GM12875 (cell line): ENCODE results near the gene BCAP31.
A peak's percentile ranks its signal among the peaks of the same experiment; 100 is the strongest.
"Not testable (repeated sequence)": the region's sequence is repeated elsewhere in the genome, so short reads cannot be mapped to it uniquely, and the experiment has no call there.

Experiments used
- H3K4me3 ChIP-seq: one replicate; pipeline ENCODE4 v1.5.1; 2011; ENCODE audit warnings: low read depth, low read length, control low read depth
- CTCF ChIP-seq: IDR thresholded peaks from 2 replicates; pipeline ENCODE4 v1.5.1; 2011; ENCODE audit warnings: low read depth, mild to moderate bottlenecking, control low read depth, inconsistent platforms, low read length, moderate library complexity, borderline replicate concordance; ENCODE audit not compliant: insufficient read depth

Gene BCAP31

GRCh38 chrX:153755136-153755535 lies 30.9 kb upstream of the BCAP31 start:
- no peak overlapping the region for H3K4me3 ChIP-seq
- no peak for TF ChIP-seq CTCF

GRCh38 chrX:153750127-153750774 lies 26.1 kb upstream of the BCAP31 start:
- no peak for TF ChIP-seq CTCF
- H3K4me3 ChIP-seq, result no peak overlapping the region

- not testable (repeated sequence) for H3K4me3 ChIP-seq
These were observed 24.8 kb upstream of the BCAP31 start for GRCh38 chrX:153749017-153749416.

GRCh38 chrX:153746991-153747390 lies 22.8 kb upstream of the BCAP31 start:
- H3K4me3 ChIP-seq, result not testable (repeated sequence)

GRCh38 chrX:153746359-153746758 lies 22.2 kb upstream of the BCAP31 start:
- H3K4me3 ChIP-seq, result no peak overlapping the region
- TF ChIP-seq CTCF, result no peak

GRCh38 chrX:153745067-153745433 lies 20.9 kb upstream of the BCAP31 start:
- H3K4me3 ChIP-seq, result not testable (repeated sequence)

GRCh38 chrX:153744210-153745066 lies 20.3 kb upstream of the BCAP31 start:
- no peak overlapping the region for H3K4me3 ChIP-seq
- peak; percentile 22; the same call in 1 of the 2 replicates for TF ChIP-seq CTCF

- not testable (repeated sequence) for H3K4me3 ChIP-seq
These were observed 19.5 kb upstream of the BCAP31 start for GRCh38 chrX:153743468-153744209.

GRCh38 chrX:153742796-153743467 lies 18.7 kb upstream of the BCAP31 start:
- H3K4me3 ChIP-seq, result not testable (repeated sequence)

- not testable (repeated sequence) for H3K4me3 ChIP-seq
These were observed 17.9 kb upstream of the BCAP31 start for GRCh38 chrX:153742111-153742510.
